Parathyroid adenoma (tissue), 2 donors: Measurements from ENCODE around the gene ZNF335.
"Not testable (repeated sequence)": the region's sequence is repeated elsewhere in the genome, so short reads cannot be mapped to it uniquely, and the experiment has no call there.

Source experiments
- H2AFZ ChIP-seq: fragments of 300-600 bp; sonication (generic); one replicate; pipeline ENCODE4 v1.7.0; 2017; ENCODE audit warnings: antibody characterized with exemption, mild to moderate bottlenecking
- H3K27ac ChIP-seq: fragments of 300-600 bp; sonication (generic); one replicate; pipeline ENCODE4 v1.7.0; 2017
- H3K27me3 ChIP-seq: fragments of 300-600 bp; sonication (generic); one replicate; pipeline ENCODE4 v1.7.0; 2017; ENCODE audit warnings: low read length; ENCODE audit not compliant: control insufficient read depth, insufficient read depth
- H3K36me3 ChIP-seq: fragments of 300-600 bp; sonication (generic); one replicate; pipeline ENCODE4 v1.7.0; 2017; ENCODE audit warnings: low read length; ENCODE audit not compliant: control insufficient read depth, insufficient read depth
- H3K4me1 ChIP-seq: fragments of 300-600 bp; sonication (generic); one replicate; pipeline ENCODE4 v1.7.0; 2017; ENCODE audit warnings: control low read depth
- H3K4me2 ChIP-seq: fragments of 300-600 bp; sonication (generic); one replicate; pipeline ENCODE4 v1.7.0; 2017; ENCODE audit warnings: low read length
- H3K4me3 ChIP-seq: fragments of 300-600 bp; sonication (generic); one replicate; pipeline ENCODE4 v1.7.0; 2017; ENCODE audit warnings: low read depth, low read length
- H3K79me2 ChIP-seq: fragments of 300-600 bp; sonication (generic); one replicate; pipeline ENCODE4 v1.7.0; 2017; ENCODE audit warnings: control low read depth
- H3K9ac ChIP-seq: fragments of 300-600 bp; sonication (generic); one replicate; pipeline ENCODE4 v1.7.0; 2017; ENCODE audit warnings: mild to moderate bottlenecking
- H3K9me3 ChIP-seq: fragments of 300-600 bp; sonication (generic); one replicate; pipeline ENCODE4 v1.7.0; 2017; ENCODE audit warnings: low read length; ENCODE audit not compliant: control insufficient read depth
- CTCF ChIP-seq: fragments of 300-600 bp; sonication (generic); IDR thresholded peaks from one replicate; pipeline ENCODE4 v1.7.0; 2017; ENCODE audit warnings: antibody characterized with exemption, mild to moderate bottlenecking
- donor health status: primary hyperparathyroidism.

Gene ZNF335

GRCh38 chr20:45991616-45992015 lies 19.6 kb upstream of the ZNF335 start:
- H3K27ac ChIP-seq: no peak overlapping the region
- H3K27me3 ChIP-seq: no peaks in the 10 kb centered on the region
- H3K9ac ChIP-seq: no peak overlapping the region
- H2AFZ ChIP-seq: no peak overlapping the region
- TF ChIP-seq CTCF: no peak
- H3K79me2 ChIP-seq: no peaks in the 10 kb centered on the region
- H3K4me2 ChIP-seq: no peak overlapping the region
- no peaks in the 10 kb centered on the region for H3K36me3 ChIP-seq
- no peak overlapping the region for H3K4me3 ChIP-seq
- no peaks in the 10 kb centered on the region for H3K9me3 ChIP-seq
- H3K4me1 ChIP-seq: peaks cover 2% of the 10 kb centered on the region

GRCh38 chr20:45988830-45989229 lies 16.8 kb upstream of the ZNF335 start:
- not testable (repeated sequence) for H3K4me1 ChIP-seq, H2AFZ ChIP-seq, H3K36me3 ChIP-seq, H3K9ac ChIP-seq, H3K79me2 ChIP-seq, H3K27ac ChIP-seq, H3K27me3 ChIP-seq, H3K9me3 ChIP-seq, H3K4me2 ChIP-seq, H3K4me3 ChIP-seq

GRCh38 chr20:45987108-45987780 lies 15.2 kb upstream of the ZNF335 start:
- Histone ChIP-seq H3K4me1 (no peaks in the 10 kb centered on the region), H3K79me2 (no peaks in the 10 kb centered on the region), H2AFZ (no peak overlapping the region), H3K36me3 (no peaks in the 10 kb centered on the region), H3K9me3 (no peaks in the 10 kb centered on the region), H3K4me3 (no peak overlapping the region), H3K9ac (no peak overlapping the region), H3K27me3 (no peaks in the 10 kb centered on the region), H3K27ac (no peak overlapping the region), H3K4me2 (no peak overlapping the region)
- peak; percentile 86 for TF ChIP-seq CTCF

GRCh38 chr20:45985573-45985972 lies 13.6 kb upstream of the ZNF335 start:
- no peak overlapping the region for H2AFZ ChIP-seq
- no peaks in the 10 kb centered on the region for H3K4me1 ChIP-seq
- no peaks in the 10 kb centered on the region for H3K9me3 ChIP-seq
- no peak overlapping the region for H3K4me2 ChIP-seq
- no peak overlapping the region for H3K9ac ChIP-seq
- no peaks in the 10 kb centered on the region for H3K27me3 ChIP-seq
- H3K36me3 ChIP-seq: no peaks in the 10 kb centered on the region
- H3K4me3 ChIP-seq: no peak overlapping the region
- H3K27ac ChIP-seq: no peak overlapping the region
- no peak for TF ChIP-seq CTCF
- no peaks in the 10 kb centered on the region for H3K79me2 ChIP-seq

- H3K36me3 ChIP-seq: no peaks in the 10 kb centered on the region
- H3K9me3 ChIP-seq: no peaks in the 10 kb centered on the region
- no peak for TF ChIP-seq CTCF
- H3K4me3 ChIP-seq: no peak overlapping the region
- no peak overlapping the region for H3K27ac ChIP-seq
- H3K9ac ChIP-seq: no peak overlapping the region
- H3K27me3 ChIP-seq: no peaks in the 10 kb centered on the region
- no peak overlapping the region for H3K4me2 ChIP-seq
- no peaks in the 10 kb centered on the region for H3K4me1 ChIP-seq
- H2AFZ ChIP-seq: no peak overlapping the region
- H3K79me2 ChIP-seq: no peaks in the 10 kb centered on the region
These were observed 11.3 kb upstream of the ZNF335 start for GRCh38 chr20:45983279-45983743.
